ENCODE results near the gene KNG1.

The KNG1 gene

DNA sequence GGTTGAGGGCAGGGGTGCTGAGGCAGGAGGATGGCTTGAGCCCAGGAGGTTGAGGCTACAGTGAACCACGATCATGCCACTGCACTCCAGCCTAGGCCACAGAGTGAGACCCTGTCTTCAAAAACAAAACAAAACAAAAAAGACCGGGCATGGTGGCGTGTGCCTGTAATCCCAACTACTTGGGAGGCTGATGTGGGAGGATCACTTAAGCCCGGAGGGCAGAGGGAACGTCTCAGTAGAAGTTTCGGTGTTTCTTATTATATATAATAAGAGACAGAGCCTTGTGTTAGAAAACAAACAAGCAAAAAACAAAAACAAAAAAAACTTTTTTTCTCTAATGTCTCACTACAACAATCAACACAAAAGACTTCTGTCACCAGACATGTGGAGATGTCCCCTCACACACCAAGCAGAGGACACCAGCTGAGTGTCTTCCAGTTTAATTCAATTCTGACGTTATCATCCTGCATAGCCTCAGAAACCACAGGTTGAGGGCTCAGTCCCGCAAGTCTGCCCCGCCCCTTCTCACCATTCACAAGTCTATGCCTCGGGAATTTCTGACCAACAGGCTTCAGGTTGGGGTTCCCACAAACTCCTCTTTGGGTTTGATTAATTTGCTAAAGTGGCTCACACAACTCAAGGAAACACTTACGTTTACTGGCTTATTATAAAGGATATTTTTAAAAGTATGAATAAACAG, 42.2 kb downstream of the KNG1 start:
- TF ChIP-seq, protein P1, sequence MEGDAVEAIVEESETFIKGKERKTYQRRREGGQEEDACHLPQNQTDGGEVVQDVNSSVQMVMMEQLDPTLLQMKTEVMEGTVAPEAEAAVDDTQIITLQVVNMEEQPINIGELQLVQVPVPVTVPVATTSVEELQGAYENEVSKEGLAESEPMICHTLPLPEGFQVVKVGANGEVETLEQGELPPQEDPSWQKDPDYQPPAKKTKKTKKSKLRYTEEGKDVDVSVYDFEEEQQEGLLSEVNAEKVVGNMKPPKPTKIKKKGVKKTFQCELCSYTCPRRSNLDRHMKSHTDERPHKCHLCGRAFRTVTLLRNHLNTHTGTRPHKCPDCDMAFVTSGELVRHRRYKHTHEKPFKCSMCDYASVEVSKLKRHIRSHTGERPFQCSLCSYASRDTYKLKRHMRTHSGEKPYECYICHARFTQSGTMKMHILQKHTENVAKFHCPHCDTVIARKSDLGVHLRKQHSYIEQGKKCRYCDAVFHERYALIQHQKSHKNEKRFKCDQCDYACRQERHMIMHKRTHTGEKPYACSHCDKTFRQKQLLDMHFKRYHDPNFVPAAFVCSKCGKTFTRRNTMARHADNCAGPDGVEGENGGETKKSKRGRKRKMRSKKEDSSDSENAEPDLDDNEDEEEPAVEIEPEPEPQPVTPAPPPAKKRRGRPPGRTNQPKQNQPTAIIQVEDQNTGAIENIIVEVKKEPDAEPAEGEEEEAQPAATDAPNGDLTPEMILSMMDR (IDR thresholded peaks at IDR 0.05) = no peak
- Mint-ChIP-seq H3K4me1 (no peaks in the 10 kb centered on the region), H3K36me3 (ENCODE audit: low read depth) (no peaks in the 10 kb centered on the region), H3K9me3 (no peaks in the 10 kb centered on the region), H3K27me3 (ENCODE audit: low read depth, poor library complexity) (peaks cover 22% of the 10 kb centered on the region), H3K4me3 (no peak overlapping the region), H3K27ac (no peak overlapping the region)
- no peak for DNase-seq

DNA sequence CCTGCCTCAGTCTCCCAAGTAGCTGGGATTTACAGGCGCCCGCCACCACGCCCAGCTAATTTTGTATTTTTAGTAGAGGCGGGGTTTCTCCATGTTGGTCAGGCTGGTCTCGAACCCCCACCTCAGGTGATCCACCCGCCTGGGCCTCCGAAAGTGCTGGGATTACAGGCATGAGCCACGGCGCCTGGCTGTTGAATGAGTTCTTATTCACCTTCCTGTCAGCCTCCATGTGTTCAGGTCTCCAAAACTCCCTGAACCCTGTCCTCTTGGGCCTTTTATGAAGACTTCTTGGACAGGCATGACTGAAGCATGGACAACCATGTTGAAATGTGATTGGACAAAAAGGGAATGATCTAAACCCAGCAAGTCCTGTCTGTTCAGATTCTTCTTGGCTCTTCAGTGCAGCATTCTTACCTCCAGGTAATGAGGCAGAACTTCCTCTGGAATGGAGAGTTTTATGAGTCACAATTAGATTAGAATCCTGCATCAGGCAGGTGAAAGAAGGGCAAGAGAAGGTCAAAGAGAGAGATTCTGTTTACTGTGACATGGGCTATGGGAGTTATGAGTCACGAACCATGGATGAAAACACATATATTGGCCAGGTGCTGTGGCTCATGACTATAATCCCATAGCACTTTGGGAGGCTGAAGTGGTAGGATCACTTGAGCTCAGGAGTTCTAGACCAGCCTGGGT, 43.1 kb downstream of the KNG1 start:
- no peaks in the 10 kb centered on the region for H3K4me1 Mint-ChIP-seq
- H3K27ac Mint-ChIP-seq = no peak overlapping the region
- DNase-seq = no peak
- H3K4me3 Mint-ChIP-seq = no peak overlapping the region
- TF ChIP-seq, protein P1 (IDR thresholded peaks at IDR 0.05) = no peak
- peaks cover 4% of the 10 kb centered on the region for H3K9me3 Mint-ChIP-seq
- no peaks in the 10 kb centered on the region for H3K36me3 Mint-ChIP-seq (ENCODE audit: low read depth)
- peaks cover 22% of the 10 kb centered on the region for H3K27me3 Mint-ChIP-seq (ENCODE audit: low read depth, poor library complexity)

DNA sequence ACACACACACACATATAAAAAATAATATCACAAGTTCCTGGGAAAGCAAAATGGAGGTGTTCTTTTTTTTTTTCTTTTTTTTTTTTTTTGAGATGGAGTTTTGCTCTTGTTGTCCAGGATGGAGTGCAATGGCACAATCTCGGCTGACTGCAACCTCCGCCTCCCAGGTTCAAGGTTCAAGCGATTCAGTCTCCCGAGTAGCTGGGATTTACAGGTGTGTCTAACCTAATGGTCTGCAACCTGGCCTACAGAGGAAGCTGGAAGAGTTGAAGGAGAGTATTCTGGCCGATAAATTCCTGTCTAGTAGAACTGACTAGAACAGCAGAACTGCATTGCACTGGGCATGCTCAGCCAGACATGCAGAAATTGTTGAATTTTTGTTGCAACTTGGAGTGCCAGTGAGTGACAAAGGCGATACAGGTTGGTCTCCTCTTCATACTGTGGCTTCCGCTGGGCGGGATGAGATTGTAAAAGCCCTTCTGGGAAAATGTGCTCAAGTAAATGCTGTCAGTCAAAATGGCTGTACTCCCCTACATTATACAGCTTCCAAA, 43.8 kb downstream of the KNG1 start:
- DNase-seq = no peak
- H3K4me3 Mint-ChIP-seq = no peak overlapping the region
- peaks cover 6% of the 10 kb centered on the region for H3K9me3 Mint-ChIP-seq
- peaks cover 22% of the 10 kb centered on the region for H3K27me3 Mint-ChIP-seq (ENCODE audit: low read depth, poor library complexity)
- H3K36me3 Mint-ChIP-seq (ENCODE audit: low read depth) = no peaks in the 10 kb centered on the region
- no peak overlapping the region for H3K27ac Mint-ChIP-seq
- no peaks in the 10 kb centered on the region for H3K4me1 Mint-ChIP-seq
- TF ChIP-seq, protein P1 (IDR thresholded peaks at IDR 0.05) = no peak

DNA sequence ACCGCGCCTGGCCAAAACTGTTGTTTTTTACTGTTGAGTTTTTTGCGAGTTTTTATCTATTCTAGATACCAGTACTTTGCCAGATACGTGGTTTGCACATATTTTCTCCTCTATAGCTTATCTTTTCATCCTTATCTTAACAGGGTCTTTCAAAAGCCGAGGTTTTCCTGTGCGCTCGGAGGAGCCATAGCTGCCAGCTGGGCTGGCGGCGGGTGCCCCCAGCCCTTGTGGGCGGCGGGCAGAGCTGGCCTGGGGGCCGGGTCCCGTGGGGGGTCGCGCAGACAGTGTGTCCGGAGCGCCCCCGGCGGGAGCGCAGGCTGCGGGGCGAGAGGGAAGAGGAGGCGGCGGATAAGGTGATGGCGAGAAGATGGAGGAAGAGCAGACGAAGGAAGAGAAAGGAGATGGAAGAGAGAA, 55.1 kb downstream of the KNG1 start:
- H3K27me3 Mint-ChIP-seq (ENCODE audit: low read depth, poor library complexity) = peaks cover 30% of the 10 kb centered on the region
- peaks cover 10% of the 10 kb centered on the region for H3K4me1 Mint-ChIP-seq
- H3K36me3 Mint-ChIP-seq (ENCODE audit: low read depth) = no peaks in the 10 kb centered on the region
- H3K9me3 Mint-ChIP-seq = peaks cover 5% of the 10 kb centered on the region
- TF ChIP-seq, protein P1 (IDR thresholded peaks at IDR 0.05) = no peak
- no peak for DNase-seq
- no peak overlapping the region for H3K27ac Mint-ChIP-seq
- no peak overlapping the region for H3K4me3 Mint-ChIP-seq

DNA sequence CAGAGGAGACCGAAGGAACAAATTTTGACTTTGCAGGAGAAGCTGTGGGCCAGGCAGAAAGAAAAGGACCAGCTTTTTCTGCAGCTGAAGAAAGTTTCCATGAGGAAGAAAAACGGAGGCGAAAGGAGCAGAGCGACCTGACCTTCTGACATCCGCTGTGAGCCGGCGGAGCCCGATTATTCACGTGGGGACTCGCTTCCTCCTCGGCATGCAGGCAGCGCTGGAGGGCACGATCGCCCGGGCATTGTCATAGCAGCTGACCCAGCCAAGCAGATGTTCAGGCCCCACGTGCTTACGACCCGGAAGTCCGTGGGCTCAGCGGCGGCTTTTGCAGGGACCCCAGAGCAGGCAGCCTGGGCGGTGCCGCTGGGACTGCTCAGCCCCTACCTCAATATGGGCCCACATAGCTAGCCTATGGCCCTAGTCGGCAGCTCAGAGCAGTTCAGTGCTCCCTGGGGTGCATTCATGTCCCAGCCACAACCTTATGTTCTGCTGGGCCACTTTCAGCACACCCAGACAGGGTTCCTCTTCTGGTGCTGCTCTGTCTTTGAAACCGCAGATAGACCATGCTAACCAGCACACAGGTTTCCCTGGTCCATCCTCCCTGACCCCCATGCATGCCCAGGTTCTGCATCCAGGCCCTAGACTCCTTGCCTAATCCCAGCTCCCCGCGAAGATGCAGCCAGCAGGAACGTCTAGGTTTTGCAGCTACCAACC, 55.7 kb downstream of the KNG1 start:
- TF ChIP-seq, protein P1 (IDR thresholded peaks at IDR 0.05) = no peak
- peak overlapping the region; percentile 17 for H3K27ac Mint-ChIP-seq
- no peaks in the 10 kb centered on the region for H3K36me3 Mint-ChIP-seq (ENCODE audit: low read depth)
- DNase-seq = no peak
- peaks cover 10% of the 10 kb centered on the region for H3K4me1 Mint-ChIP-seq
- no peak overlapping the region for H3K4me3 Mint-ChIP-seq
- peaks cover 30% of the 10 kb centered on the region for H3K27me3 Mint-ChIP-seq (ENCODE audit: low read depth, poor library complexity)
- H3K9me3 Mint-ChIP-seq = peaks cover 5% of the 10 kb centered on the region

All from nephron progenitor cell (in vitro differentiated cells).